Amygdala (tissue), 56 donors: ENCODE data around the gene MEF2C.
A peak's percentile ranks its signal among the peaks of the same experiment; 100 is the strongest.

Experiments used
- DNase-seq, 56 donors: peaks; one replicate each; lab custom pipeline; 2025; lab: John Stamatoyannopoulos, UW

The MEF2C gene

DNA sequence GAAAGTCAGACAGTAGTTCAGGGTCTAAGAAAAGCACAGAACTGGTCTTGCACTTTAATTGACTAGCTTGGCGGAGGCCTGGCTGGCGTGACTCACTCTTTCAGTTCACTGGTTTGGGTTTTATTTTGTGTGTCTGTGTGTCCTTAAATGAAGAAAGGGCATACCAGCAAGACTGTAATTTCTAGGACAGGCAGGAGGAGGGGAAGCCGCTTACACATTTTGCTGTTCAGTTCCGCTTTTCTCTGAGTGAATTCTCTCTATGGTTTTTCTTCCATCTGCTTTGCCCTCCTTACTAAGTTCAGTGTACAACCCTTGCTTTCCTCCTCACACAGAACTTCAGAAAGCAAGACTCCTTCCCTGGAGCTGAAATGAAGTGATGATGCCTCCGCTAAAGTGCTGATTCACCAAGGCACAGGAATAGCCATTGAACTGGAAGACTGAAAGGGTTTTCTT is 150.8 kb downstream of the MEF2C start:
- peak in 25 of 56 donors; percentile 4 to 63 (median 21) for DNase-seq

DNA sequence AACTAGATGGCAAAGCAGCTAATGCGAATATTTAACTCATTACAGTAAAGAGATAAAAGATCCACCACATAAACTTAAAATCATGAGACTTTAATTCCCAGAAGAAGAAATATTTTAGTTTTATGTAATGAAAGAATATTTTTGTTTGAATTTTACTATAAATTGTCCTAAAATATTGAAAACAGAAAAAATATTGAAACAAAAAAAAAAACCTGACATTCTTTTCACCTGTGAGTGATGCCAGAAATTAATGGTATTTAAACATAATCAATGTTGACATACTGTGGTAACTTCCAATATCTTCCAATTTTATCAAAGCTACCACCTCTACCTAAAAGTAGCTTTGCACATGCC is 153.2 kb downstream of the MEF2C start:
- no peak for DNase-seq

DNA sequence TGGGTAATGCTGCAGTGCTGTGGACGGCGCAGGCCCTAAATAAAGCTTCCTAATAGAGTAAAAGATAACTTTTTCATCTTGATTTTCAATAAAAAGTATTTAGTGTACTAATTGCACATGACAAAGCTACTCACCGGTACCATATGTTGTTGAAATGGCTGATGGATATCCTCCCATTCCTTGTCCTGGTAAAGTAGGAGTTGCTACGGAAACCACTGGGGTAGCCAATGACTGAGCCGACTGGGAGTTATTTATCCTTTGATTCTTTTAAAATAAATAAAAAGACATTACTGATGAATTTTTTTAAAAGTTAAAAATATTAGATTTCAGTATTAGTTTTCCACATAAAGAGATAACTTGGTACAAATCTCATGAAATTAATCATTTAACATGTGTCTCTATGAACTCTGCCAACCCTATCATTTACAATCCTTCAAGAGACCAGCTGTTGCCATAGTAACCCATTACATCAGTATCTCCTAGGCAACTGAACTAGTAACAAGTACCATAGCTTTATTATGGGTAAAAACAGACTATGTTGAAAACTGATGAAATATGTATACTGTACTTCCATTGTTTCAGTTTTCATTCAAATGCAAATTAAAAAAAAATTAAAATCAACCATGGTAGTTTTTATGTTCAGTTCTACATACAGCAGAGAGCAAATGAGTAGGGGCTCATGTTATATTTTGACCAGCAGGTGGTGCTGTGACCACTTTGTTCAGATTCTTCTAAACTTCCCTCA is 153.7 kb downstream of the MEF2C start:
- DNase-seq = peak in 39 of 56 donors; percentile 2 to 87 (median 36)

DNA sequence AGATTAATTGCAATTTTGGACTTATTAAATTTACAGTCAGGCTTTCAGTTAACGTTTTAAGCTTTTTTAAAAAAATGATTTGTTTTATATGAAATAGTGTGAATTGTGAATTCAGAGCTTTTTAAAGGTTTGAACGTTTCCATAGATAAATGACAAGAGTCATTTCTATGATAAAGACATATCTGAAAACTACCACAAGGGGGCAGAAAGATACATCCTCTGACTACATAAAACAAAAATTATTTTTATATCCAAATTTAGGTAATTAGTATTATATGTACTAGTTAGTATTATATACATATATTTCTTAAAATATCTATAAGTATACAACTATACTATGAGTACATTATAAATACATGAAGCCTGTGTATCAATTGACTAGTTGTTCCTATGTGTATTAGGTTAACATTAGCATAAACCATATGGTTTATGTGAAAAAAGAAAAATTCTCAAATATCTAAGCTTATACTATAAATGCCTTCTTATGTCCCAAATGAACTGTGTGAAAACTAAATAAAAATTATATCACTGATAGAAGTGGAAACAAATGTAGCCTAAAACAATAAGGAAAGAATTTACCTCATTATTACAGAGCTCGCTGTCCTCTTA is 155.2 kb downstream of the MEF2C start:
- DNase-seq = no peak

DNA sequence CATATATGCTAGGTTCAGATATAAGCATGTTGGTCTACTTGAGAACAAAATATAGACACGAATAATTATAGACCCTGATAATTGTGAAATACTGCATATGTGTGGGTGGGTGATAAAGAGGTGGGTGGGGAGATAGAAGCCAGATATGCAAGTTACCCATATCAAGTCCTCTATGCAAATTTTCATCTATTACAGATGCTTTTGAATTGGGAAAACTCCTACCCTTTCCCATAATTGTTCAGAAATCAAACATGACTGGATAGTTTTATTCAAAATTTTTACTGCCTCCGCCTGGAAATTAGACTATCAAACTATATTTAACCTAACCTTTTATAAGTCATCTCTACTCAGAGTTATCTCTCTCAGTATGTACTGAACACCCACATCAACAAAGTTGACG is 157.5 kb downstream of the MEF2C start:
- no peak for DNase-seq

GRCh38 chr5:88724201-88724600 is 158.8 kb downstream of the MEF2C start:
- no peak for DNase-seq

DNA sequence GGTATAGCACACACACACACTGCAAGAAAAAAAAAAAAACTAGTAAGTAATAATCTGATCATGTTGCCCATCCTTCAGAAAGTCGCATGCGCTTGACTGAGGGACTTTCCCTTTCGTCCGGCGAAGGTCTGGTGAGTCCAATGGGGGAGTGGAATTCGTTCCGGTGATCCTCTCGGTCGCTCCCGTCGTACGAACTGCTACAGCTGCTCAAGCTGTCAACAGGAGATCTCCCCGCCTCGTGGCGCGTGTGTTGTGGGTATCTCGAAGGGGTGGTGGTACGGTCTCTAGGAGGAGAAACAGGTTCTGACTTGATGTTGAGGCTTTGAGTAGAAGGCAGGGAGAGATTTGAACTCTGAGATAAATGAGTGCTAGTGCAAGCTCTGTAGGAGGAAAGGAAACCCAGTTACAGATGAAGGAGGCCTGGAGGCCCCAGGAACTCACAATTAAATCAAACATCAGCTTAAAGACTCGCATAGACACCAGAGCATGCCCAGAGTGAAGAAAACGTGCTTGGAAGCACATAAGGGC is 160.4 kb downstream of the MEF2C start:
- peak in 1 of 56 donors; percentile 4 for DNase-seq

DNA sequence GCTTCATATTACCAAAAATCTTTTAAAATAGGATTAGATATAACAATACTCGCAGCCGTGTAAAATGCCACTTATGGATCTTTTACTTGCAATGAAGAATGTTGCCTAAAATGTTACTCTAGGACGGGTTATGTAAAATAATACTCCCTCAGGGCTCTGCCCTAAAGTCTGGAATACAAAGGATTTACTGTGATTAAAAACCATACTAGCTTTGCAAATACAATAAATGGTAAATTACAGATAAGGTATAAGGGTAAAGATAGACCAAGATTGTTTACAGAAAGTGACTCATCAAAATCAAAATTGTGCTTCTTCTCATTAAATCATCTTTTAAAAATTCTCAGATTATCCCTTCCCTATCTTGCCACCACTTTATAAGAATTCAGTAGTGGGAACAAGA is 163.6 kb downstream of the MEF2C start:
- no peak for DNase-seq

DNA sequence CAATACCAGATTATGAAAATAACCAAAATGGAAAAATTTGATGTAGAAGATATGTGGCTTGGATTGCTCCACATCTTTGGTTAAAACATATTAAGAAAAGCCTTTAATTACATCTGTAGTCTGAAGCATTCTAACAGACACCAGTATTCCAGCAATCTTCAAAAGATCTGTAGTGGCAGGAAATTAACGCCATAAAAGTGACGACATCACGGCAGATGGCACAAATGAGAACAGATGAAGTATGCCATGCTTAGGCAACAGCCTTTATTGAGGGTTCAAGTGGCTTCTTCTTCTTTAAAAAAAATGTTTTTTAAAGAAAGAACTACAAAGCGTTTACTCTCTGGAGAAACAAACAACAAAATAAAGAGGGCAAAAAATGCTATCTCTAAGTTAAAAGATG is 164.2 kb downstream of the MEF2C start:
- no peak for DNase-seq

DNA sequence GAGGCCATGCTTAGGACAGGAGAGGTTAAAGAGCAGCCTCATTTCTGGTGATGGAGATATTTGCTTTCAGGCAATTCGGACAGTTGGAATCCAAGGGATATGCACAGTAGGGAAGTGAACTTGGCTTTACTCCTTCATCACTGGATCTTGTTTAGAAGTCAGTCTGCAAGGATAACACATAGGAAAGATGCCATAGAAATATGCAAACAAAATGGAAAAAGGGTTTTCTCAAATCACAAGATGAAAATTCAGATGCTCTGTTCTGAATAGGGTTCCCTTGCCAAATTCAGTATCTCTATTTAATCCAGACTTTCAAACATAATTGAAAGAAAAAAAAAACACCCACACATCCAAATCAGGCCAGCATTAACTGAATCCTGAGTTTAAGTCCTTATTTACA is 166.9 kb downstream of the MEF2C start:
- no peak for DNase-seq

GRCh38 chr5:88715503-88715902 is 167.5 kb downstream of the MEF2C start:
- DNase-seq = no peak

DNA sequence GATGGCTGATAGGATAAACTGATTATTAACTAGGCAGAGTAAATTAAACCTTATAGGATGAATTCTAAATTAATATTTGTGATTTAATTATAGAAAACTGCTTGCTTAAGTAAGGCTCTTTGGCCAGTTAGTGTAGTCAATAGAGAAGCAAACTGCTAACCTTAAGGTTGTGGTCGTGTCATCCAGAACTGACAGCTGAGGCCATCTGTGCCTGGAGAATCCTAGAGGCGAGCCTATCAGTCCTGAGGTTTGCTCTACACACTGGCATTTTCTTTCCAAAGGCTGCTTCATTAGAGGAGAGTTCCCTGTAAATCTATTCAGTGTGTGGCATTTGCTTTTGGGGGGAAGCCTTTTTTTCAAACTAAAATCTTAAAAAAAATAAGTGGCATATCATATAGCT is 169.2 kb downstream of the MEF2C start:
- DNase-seq = no peak

- no peak for DNase-seq
Observed at GRCh38 chr5:88708682-88709398, 174.1 kb downstream of the MEF2C start.

DNA sequence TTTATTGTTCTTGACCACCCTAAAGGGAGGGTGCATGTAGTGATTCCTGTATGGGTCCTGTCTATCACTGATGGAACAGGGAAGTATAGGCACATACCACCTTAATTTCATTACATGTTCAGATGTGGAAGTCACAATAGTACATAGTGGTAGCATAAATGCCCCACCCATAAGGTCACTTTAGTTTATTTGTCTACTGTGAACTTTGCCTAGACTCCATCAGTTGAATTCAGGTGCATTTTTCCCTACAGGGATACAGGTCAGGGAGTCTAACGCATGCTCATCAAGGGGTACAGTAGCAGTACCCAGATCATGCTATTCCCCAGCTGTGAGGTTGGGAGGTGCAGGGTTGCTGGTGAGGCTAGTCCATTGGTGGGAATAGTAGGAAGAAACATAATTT is 175.0 kb downstream of the MEF2C start:
- no peak for DNase-seq

- no peak for DNase-seq
Observed at GRCh38 chr5:88707216-88707965, 175.6 kb downstream of the MEF2C start.

- DNase-seq = no peak
Observed at GRCh38 chr5:88702332-88702731, 180.7 kb downstream of the MEF2C start.

GRCh38 chr5:88700121-88700520 is 182.9 kb downstream of the MEF2C start:
- DNase-seq = no peak

DNA sequence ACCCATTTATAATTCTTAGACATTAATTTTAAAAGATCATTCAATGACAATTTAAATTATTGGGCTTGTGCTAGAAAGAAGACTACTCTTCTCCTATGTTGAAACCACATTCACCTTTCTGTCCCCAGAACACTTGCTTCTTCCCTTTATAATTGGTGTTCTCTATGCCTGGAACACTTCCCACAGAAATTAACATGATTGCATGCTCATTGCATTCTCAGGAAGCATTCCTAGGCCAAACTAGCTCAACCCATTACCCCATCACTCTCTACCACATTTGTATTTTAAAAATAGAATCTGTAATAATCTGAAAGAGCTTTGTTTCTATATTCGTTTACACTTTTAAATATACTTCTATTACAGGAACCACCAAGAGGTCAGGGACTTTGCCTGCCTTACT is 184.7 kb downstream of the MEF2C start:
- no peak for DNase-seq

GRCh38 chr5:88696466-88696865 is 186.5 kb downstream of the MEF2C start:
- no peak for DNase-seq

- DNase-seq = no peak
Observed at GRCh38 chr5:88695931-88696330, 187.1 kb downstream of the MEF2C start.

GRCh38 chr5:88695232-88695631 is 187.8 kb downstream of the MEF2C start:
- DNase-seq = peak in 2 of 56 donors; percentile 9 to 17
